Measurements from ENCODE around the gene PDPN. TPM values are rescaled to one million over a fixed set of nuclear protein-coding genes. Genes with fewer than 3 reads are reported as not detected.

PDPN gene
- total and polyA plus RNA-seq, 2 experiments from 2014 or later, result 67.3 to 82.8 TPM

- ATAC-seq (no peak), DNase-seq (ENCODE audit: low spot score) (no peak)
- no peaks in the 10 kb centered on the region for H3K79me2 ChIP-seq (replicated peaks; ENCODE audit: insufficient read depth)
- Mint-ChIP-seq H3K27me3 (ENCODE audit: insufficient read depth, low read depth, poor library complexity) (peaks cover 3% of the 10 kb centered on the region), H3K4me3 (no peak overlapping the region), H3K9me3 (no peaks in the 10 kb centered on the region), H3K4me1 (peaks cover 7% of the 10 kb centered on the region; the same call in 2 of the 3 replicates), H3K36me3 (ENCODE audit: low read depth) (no peaks in the 10 kb centered on the region), H3K27ac (no peak overlapping the region)
- H3K27ac ChIP-seq (ENCODE audit: low read depth), result no peak overlapping the region
- no peak overlapping the region for H3K4me2 ChIP-seq
- no peaks in the 10 kb centered on the region for H3F3A ChIP-seq (replicated peaks; ENCODE audit: low read depth)
- TF ChIP-seq ZNF114 (CRISPR knock-in tag; IDR thresholded peaks at IDR 0.05) (no peak), JUNB (IDR thresholded peaks at IDR 0.05; ENCODE audit: unreplicated experiment) (no peak), ETS1 (IDR thresholded peaks at IDR 0.05) (no peak), ZNF331 (CRISPR knock-in tag; IDR thresholded peaks at IDR 0.05; ENCODE audit: low read depth) (no peak), POLR2AphosphoS5 (IDR thresholded peaks at IDR 0.05; ENCODE audit: low read depth) (no peak), EZH2 (IDR thresholded peaks at IDR 0.05; ENCODE audit: low read depth, unreplicated experiment) (no peak), CTCF (conservative IDR thresholded peaks at IDR 0.05; ENCODE audit: low read depth in 2 of 2) (no peak), NANOG (IDR thresholded peaks at IDR 0.05; ENCODE audit: borderline replicate concordance) (no peak)
- TF ChIP-seq, protein P1, sequence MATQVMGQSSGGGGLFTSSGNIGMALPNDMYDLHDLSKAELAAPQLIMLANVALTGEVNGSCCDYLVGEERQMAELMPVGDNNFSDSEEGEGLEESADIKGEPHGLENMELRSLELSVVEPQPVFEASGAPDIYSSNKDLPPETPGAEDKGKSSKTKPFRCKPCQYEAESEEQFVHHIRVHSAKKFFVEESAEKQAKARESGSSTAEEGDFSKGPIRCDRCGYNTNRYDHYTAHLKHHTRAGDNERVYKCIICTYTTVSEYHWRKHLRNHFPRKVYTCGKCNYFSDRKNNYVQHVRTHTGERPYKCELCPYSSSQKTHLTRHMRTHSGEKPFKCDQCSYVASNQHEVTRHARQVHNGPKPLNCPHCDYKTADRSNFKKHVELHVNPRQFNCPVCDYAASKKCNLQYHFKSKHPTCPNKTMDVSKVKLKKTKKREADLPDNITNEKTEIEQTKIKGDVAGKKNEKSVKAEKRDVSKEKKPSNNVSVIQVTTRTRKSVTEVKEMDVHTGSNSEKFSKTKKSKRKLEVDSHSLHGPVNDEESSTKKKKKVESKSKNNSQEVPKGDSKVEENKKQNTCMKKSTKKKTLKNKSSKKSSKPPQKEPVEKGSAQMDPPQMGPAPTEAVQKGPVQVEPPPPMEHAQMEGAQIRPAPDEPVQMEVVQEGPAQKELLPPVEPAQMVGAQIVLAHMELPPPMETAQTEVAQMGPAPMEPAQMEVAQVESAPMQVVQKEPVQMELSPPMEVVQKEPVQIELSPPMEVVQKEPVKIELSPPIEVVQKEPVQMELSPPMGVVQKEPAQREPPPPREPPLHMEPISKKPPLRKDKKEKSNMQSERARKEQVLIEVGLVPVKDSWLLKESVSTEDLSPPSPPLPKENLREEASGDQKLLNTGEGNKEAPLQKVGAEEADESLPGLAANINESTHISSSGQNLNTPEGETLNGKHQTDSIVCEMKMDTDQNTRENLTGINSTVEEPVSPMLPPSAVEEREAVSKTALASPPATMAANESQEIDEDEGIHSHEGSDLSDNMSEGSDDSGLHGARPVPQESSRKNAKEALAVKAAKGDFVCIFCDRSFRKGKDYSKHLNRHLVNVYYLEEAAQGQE (IDR thresholded peaks at IDR 0.05; ENCODE audit: unreplicated experiment), result no peak
- H3K4me1 ChIP-seq (ENCODE audit: insufficient read depth), result peaks cover 10% of the 10 kb centered on the region
- H3K27me3 ChIP-seq (ENCODE audit: insufficient read depth), result peaks cover 2% of the 10 kb centered on the region; the same call in 1 of the 2 replicates
- 0 out of 2 replicates have a peak, but pooled peaks cover 4% of the 10 kb centered on the region for H3K9me2 ChIP-seq (ENCODE audit: insufficient read depth)
- no peaks in the 10 kb centered on the region for H3K36me3 ChIP-seq (ENCODE audit: insufficient read depth)
- no peak overlapping the region for H2AFZ ChIP-seq
- no peak overlapping the region for H3K4me3 ChIP-seq
- no peaks in the 10 kb centered on the region for H4K20me1 ChIP-seq (replicated peaks; ENCODE audit: insufficient read depth)
These were observed 6.7 kb upstream of the PDPN start for GRCh38 chr1:13576926-13577325.

- Mint-ChIP-seq H3K27me3 (ENCODE audit: insufficient read depth, low read depth, poor library complexity) (peaks cover 5% of the 10 kb centered on the region), H3K9me3 (no peaks in the 10 kb centered on the region), H3K4me1 (peaks cover 16% of the 10 kb centered on the region), H3K27ac (no peak overlapping the region), H3K4me3 (no peak overlapping the region), H3K36me3 (ENCODE audit: low read depth) (no peaks in the 10 kb centered on the region)
- no peak for DNase-seq (ENCODE audit: low spot score)
- Histone ChIP-seq H3K79me2 (replicated peaks; ENCODE audit: insufficient read depth) (no peaks in the 10 kb centered on the region), H3K9me2 (ENCODE audit: insufficient read depth) (0 out of 2 replicates have a peak, but pooled peaks cover 5% of the 10 kb centered on the region), H3K36me3 (ENCODE audit: insufficient read depth) (no peaks in the 10 kb centered on the region), H3K27me3 (ENCODE audit: insufficient read depth) (peaks cover 5% of the 10 kb centered on the region; the same call in 1 of the 2 replicates), H3K4me2 (no peak overlapping the region), H3F3A (replicated peaks; ENCODE audit: low read depth) (no peaks in the 10 kb centered on the region), H3K4me1 (ENCODE audit: insufficient read depth) (peaks cover 19% of the 10 kb centered on the region), H3K4me3 (no peak overlapping the region), H4K20me1 (replicated peaks; ENCODE audit: insufficient read depth) (no peaks in the 10 kb centered on the region), H3K27ac (ENCODE audit: low read depth) (no peak overlapping the region), H2AFZ (no peak overlapping the region)
- no peak for ATAC-seq
- no peak for TF ChIP-seq ZNF331 (CRISPR knock-in tag; IDR thresholded peaks at IDR 0.05; ENCODE audit: low read depth)
- TF ChIP-seq, protein P2, sequence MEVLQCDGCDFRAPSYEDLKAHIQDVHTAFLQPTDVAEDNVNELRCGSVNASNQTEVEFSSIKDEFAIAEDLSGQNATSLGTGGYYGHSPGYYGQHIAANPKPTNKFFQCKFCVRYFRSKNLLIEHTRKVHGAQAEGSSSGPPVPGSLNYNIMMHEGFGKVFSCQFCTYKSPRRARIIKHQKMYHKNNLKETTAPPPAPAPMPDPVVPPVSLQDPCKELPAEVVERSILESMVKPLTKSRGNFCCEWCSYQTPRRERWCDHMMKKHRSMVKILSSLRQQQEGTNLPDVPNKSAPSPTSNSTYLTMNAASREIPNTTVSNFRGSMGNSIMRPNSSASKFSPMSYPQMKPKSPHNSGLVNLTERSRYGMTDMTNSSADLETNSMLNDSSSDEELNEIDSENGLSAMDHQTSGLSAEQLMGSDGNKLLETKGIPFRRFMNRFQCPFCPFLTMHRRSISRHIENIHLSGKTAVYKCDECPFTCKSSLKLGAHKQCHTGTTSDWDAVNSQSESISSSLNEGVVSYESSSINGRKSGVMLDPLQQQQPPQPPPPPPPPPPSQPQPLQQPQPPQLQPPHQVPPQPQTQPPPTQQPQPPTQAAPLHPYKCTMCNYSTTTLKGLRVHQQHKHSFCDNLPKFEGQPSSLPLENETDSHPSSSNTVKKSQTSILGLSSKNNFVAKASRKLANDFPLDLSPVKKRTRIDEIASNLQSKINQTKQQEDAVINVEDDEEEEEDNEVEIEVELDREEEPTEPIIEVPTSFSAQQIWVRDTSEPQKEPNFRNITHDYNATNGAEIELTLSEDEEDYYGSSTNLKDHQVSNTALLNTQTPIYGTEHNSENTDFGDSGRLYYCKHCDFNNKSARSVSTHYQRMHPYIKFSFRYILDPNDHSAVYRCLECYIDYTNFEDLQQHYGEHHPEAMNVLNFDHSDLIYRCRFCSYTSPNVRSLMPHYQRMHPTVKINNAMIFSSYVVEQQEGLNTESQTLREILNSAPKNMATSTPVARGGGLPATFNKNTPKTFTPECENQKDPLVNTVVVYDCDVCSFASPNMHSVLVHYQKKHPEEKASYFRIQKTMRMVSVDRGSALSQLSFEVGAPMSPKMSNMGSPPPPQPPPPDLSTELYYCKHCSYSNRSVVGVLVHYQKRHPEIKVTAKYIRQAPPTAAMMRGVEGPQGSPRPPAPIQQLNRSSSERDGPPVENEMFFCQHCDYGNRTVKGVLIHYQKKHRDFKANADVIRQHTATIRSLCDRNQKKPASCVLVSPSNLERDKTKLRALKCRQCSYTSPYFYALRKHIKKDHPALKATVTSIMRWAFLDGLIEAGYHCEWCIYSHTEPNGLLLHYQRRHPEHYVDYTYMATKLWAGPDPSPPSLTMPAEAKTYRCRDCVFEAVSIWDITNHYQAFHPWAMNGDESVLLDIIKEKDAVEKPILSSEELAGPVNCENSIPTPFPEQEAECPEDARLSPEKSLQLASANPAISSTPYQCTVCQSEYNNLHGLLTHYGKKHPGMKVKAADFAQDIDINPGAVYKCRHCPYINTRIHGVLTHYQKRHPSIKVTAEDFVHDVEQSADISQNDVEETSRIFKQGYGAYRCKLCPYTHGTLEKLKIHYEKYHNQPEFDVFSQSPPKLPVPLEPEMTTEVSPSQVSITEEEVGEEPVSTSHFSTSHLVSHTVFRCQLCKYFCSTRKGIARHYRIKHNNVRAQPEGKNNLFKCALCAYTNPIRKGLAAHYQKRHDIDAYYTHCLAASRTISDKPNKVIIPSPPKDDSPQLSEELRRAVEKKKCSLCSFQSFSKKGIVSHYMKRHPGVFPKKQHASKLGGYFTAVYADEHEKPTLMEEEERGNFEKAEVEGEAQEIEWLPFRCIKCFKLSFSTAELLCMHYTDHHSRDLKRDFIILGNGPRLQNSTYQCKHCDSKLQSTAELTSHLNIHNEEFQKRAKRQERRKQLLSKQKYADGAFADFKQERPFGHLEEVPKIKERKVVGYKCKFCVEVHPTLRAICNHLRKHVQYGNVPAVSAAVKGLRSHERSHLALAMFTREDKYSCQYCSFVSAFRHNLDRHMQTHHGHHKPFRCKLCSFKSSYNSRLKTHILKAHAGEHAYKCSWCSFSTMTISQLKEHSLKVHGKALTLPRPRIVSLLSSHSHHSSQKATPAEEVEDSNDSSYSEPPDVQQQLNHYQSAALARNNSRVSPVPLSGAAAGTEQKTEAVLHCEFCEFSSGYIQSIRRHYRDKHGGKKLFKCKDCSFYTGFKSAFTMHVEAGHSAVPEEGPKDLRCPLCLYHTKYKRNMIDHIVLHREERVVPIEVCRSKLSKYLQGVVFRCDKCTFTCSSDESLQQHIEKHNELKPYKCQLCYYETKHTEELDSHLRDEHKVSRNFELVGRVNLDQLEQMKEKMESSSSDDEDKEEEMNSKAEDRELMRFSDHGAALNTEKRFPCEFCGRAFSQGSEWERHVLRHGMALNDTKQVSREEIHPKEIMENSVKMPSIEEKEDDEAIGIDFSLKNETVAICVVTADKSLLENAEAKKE (CRISPR knock-in tag; IDR thresholded peaks at IDR 0.05), result no peak
These were observed 5.8 kb upstream of the PDPN start for GRCh38 chr1:13577846-13578245.

Data from GM23338 (cell line).